ENCODE data around the gene FBF1.

- no peak for TF ChIP-seq CTCF (IDR thresholded peaks at IDR 0.05)
- TF ChIP-seq POLR2A (IDR thresholded peaks at IDR 0.05; ENCODE audit: low read depth) = no peak
- TF ChIP-seq POLR2AphosphoS5 (IDR thresholded peaks at IDR 0.05) = no peak
- no peak for TF ChIP-seq EP300 (IDR thresholded peaks at IDR 0.05)
These were observed 35.5 kb upstream of the FBF1 start for GRCh38 chr17:75976175-75976848.

Measured in esophagus muscularis mucosa (tissue), 4 donors.